ENCODE results near the gene PLEKHA7. TPM values are rescaled to one million over a fixed set of nuclear protein-coding genes. Genes with fewer than 3 reads are reported as not detected.

The PLEKHA7 gene
- total and polyA plus RNA-seq, 4 donors: 13.3 to 31.8 (median 21.5) TPM

- no peak overlapping the region for H3K9ac ChIP-seq (ENCODE audit: insufficient read depth in 1 of 2, low read length in 2 of 2)
- WGBS, 2 donors: 75 to 76% methylated on average over 8 of the region's 8 CpGs
Observed at GRCh38 chr11:16779436-16779835, 234.8 kb downstream of the PLEKHA7 start.

GRCh38 chr11:16778876-16779275 is 235.3 kb downstream of the PLEKHA7 start:
- no peak overlapping the region for H3K4me3 ChIP-seq
- no peak for ATAC-seq (ENCODE audit: insufficient read depth, low FRiP score)
- WGBS, 2 donors: 90 to 92% methylated on average over 7 to 8 of the region's 8 CpGs
- no peak overlapping the region for H3K9ac ChIP-seq (ENCODE audit: insufficient read depth in 1 of 2, low read length in 2 of 2)
- TF ChIP-seq CTCF (IDR thresholded peaks at IDR 0.05; ENCODE audit: control extremely low read depth, extremely low read depth): no peak
- peaks cover 0 to 21% (median 2%) of the 10 kb centered on the region in 5 donors for H3K4me1 ChIP-seq (ENCODE audit: control insufficient read depth in 5 of 5, insufficient read depth in 5 of 5, low read length in 5 of 5)
- DNase-seq: no peak
- no peaks in the 10 kb centered on the region for H3K27me3 ChIP-seq (ENCODE audit: control insufficient read depth in 3 of 3, insufficient read depth in 3 of 3, low read length in 2 of 3)
- H3K36me3 ChIP-seq (ENCODE audit: control insufficient read depth in 4 of 4, insufficient read depth in 4 of 4, low read length in 4 of 4): peaks cover 0 to 2% (median 0%) of the 10 kb centered on the region in 4 donors
- no peak overlapping the region for H3K27ac ChIP-seq (ENCODE audit: low read depth in 1 of 2, low read length in 1 of 2)
- peaks cover 0 to 5% (median 0%) of the 10 kb centered on the region in 4 donors for H3K9me3 ChIP-seq (ENCODE audit: control insufficient read depth in 4 of 4, insufficient read depth in 3 of 4, low read length in 3 of 4)

More at GRCh38 chr11:16779436-16779835, 234.8 kb downstream of the PLEKHA7 start:
- Histone ChIP-seq H3K9me3 (ENCODE audit: control insufficient read depth in 4 of 4, insufficient read depth in 3 of 4, low read length in 3 of 4) (peaks cover 0 to 4% (median 0%) of the 10 kb centered on the region in 4 donors), H3K4me3 (no peak overlapping the region), H3K4me1 (ENCODE audit: control insufficient read depth in 5 of 5, insufficient read depth in 5 of 5, low read length in 5 of 5) (peaks cover 0 to 21% (median 6%) of the 10 kb centered on the region in 5 donors), H3K27me3 (ENCODE audit: control insufficient read depth in 3 of 3, insufficient read depth in 3 of 3, low read length in 2 of 3) (no peaks in the 10 kb centered on the region), H3K27ac (ENCODE audit: low read depth in 1 of 2, low read length in 1 of 2) (no peak overlapping the region), H3K36me3 (ENCODE audit: control insufficient read depth in 4 of 4, insufficient read depth in 4 of 4, low read length in 4 of 4) (peaks cover 0 to 2% (median 0%) of the 10 kb centered on the region in 4 donors)
- TF ChIP-seq CTCF (IDR thresholded peaks at IDR 0.05; ENCODE audit: control extremely low read depth, extremely low read depth): no peak
- no peak for ATAC-seq (ENCODE audit: insufficient read depth, low FRiP score)
- DNase-seq: no peak

- DNase-seq: no peak
- Histone ChIP-seq H3K9me3 (ENCODE audit: control insufficient read depth in 4 of 4, insufficient read depth in 3 of 4, low read length in 3 of 4) (peaks cover 0 to 5% (median 0%) of the 10 kb centered on the region in 4 donors), H3K36me3 (ENCODE audit: control insufficient read depth in 4 of 4, insufficient read depth in 4 of 4, low read length in 4 of 4) (peaks cover 0 to 2% (median 0%) of the 10 kb centered on the region in 4 donors), H3K4me1 (ENCODE audit: control insufficient read depth in 5 of 5, insufficient read depth in 5 of 5, low read length in 5 of 5) (peaks cover 0 to 21% (median 2%) of the 10 kb centered on the region in 5 donors), H3K27me3 (ENCODE audit: control insufficient read depth in 3 of 3, insufficient read depth in 3 of 3, low read length in 2 of 3) (no peaks in the 10 kb centered on the region), H3K9ac (ENCODE audit: insufficient read depth in 1 of 2, low read length in 2 of 2) (no peak overlapping the region), H3K27ac (ENCODE audit: low read depth in 1 of 2, low read length in 1 of 2) (no peak overlapping the region), H3K4me3 (no peak overlapping the region)
- no peak for ATAC-seq (ENCODE audit: insufficient read depth, low FRiP score)
- TF ChIP-seq CTCF (IDR thresholded peaks at IDR 0.05; ENCODE audit: control extremely low read depth, extremely low read depth): no peak
- 87 to 91% methylated on average over 6 of the region's 6 CpGs for WGBS, 2 donors
Observed at GRCh38 chr11:16778286-16778685, 235.9 kb downstream of the PLEKHA7 start.

GRCh38 chr11:16777613-16777975 is 236.6 kb downstream of the PLEKHA7 start:
- H3K4me3 ChIP-seq: no peak overlapping the region
- H3K9ac ChIP-seq (ENCODE audit: insufficient read depth in 1 of 2, low read length in 2 of 2): no peak overlapping the region
- peaks cover 0 to 2% (median 0%) of the 10 kb centered on the region in 4 donors for H3K36me3 ChIP-seq (ENCODE audit: control insufficient read depth in 4 of 4, insufficient read depth in 4 of 4, low read length in 4 of 4)
- H3K9me3 ChIP-seq (ENCODE audit: control insufficient read depth in 4 of 4, insufficient read depth in 3 of 4, low read length in 3 of 4): peaks cover 0 to 5% (median 0%) of the 10 kb centered on the region in 4 donors
- DNase-seq (no peak), ATAC-seq (ENCODE audit: insufficient read depth, low FRiP score) (no peak)
- no peak overlapping the region for H3K27ac ChIP-seq (ENCODE audit: low read depth in 1 of 2, low read length in 1 of 2)
- H3K4me1 ChIP-seq (ENCODE audit: control insufficient read depth in 5 of 5, insufficient read depth in 5 of 5, low read length in 5 of 5): peaks cover 0 to 19% (median 2%) of the 10 kb centered on the region in 5 donors
- H3K27me3 ChIP-seq (ENCODE audit: control insufficient read depth in 3 of 3, insufficient read depth in 3 of 3, low read length in 2 of 3): no peaks in the 10 kb centered on the region
- TF ChIP-seq CTCF (IDR thresholded peaks at IDR 0.05; ENCODE audit: control extremely low read depth, extremely low read depth): no peak
- 96 to 97% methylated on average over 3 of the region's 3 CpGs for WGBS, 2 donors

Data from lung (tissue), 12 donors.